Endothelial cell of umbilical vein (primary cell): ENCODE results near the gene SRRM3. TPM values are rescaled to one million over a fixed set of nuclear protein-coding genes. Genes with fewer than 3 reads are reported as not detected.

Source experiments
- BruUV-seq: library from RNA; stranded (reverse); fragments of 400-500 nt; replicated peaks from 2 replicates; lab custom pipeline; 2021; lab: Mats Ljungman, UMichigan
- CTCF ChIA-PET: fragments of 300-600, 350-600 bp; sonication (Branson Sonifier 250); formaldehyde crosslinking; loops from one replicate; lab custom pipeline; 2021; ENCODE audit warnings: antibody characterized with exemption, inconsistent platforms; lab: Charles Lee
- POLR2A ChIA-PET: fragments of 300-600, 350-600 bp; sonication (Branson Sonifier 250); formaldehyde crosslinking; loops from one replicate; lab custom pipeline; 2021; ENCODE audit warnings: antibody characterized with exemption, inconsistent platforms; lab: Charles Lee
- DNase-seq: peaks from one replicate; pipeline ENCODE4 v3.0.0-alpha.2; 2011; ENCODE audit warnings: low read depth, low spot score
- FAIRE-seq: peaks from 2 replicates; lab custom pipeline; 2011; peaks lifted over from hg19 to GRCh38; lab: Jason Lieb, UNC
- H2AFZ ChIP-seq: 2 replicates; pipeline ENCODE4 v1.6.0; 2012; ENCODE audit warnings: low read depth, low read length, control low read depth, inconsistent platforms
- H3K27ac ChIP-seq: 2 replicates; pipeline ENCODE4 v1.5.1; 2011; ENCODE audit warnings: low read depth, mild to moderate bottlenecking, control low read depth, low read length, moderate library complexity; ENCODE audit not compliant: insufficient read depth
- H3K27me3 ChIP-seq, 2 experiments: 2 replicates each; pipeline versions ENCODE4 v1.6.0 to v1.6.1; 2011; ENCODE audit warnings: low read length in 2 of 2, mixed read lengths in 1 of 2; ENCODE audit not compliant: control insufficient read depth in 2 of 2, insufficient read depth in 2 of 2
- H3K36me3 ChIP-seq, 2 experiments: 2 replicates in 1 of 2; 3 replicates in 1 of 2; pipeline ENCODE4 v1.5.1; 2011; ENCODE audit warnings: low read length in 2 of 2, mild to moderate bottlenecking in 1 of 2, moderate library complexity in 1 of 2; ENCODE audit not compliant: control insufficient read depth in 2 of 2, insufficient read depth in 2 of 2; ENCODE audit errors: extremely low read depth in 1 of 2
- H3K4me1 ChIP-seq: 3 replicates; pipeline ENCODE4 v1.5.1; 2011; ENCODE audit warnings: mild to moderate bottlenecking, low read length; ENCODE audit not compliant: control insufficient read depth, insufficient read depth; ENCODE audit errors: extremely low read depth
- H3K4me2 ChIP-seq: 2 replicates; pipeline ENCODE4 v1.6.1; 2011; ENCODE audit warnings: low read length, control low read depth, mixed read lengths; ENCODE audit not compliant: insufficient read depth
- H3K4me3 ChIP-seq, 3 experiments: fragments of 200-600 bp in 1 of 3; sonication (generic), shearing (Covaris generic) in 1 of 3; replicated peaks in 1 of 3; 2 replicates each; pipeline ENCODE4 v1.5.1; 2011 to 2016; ENCODE audit warnings: control low read depth in 3 of 3, low read length in 3 of 3, mild to moderate bottlenecking in 2 of 3, inconsistent platforms in 1 of 3, low read depth in 1 of 3, moderate library complexity in 1 of 3; ENCODE audit not compliant: insufficient read depth in 1 of 3
- H3K79me2 ChIP-seq: 2 replicates; pipeline ENCODE4 v1.6.0; 2012; ENCODE audit warnings: low read length, inconsistent platforms; ENCODE audit not compliant: control insufficient read depth, insufficient read depth
- H3K9ac ChIP-seq: replicated peaks from 2 replicates; pipeline ENCODE3; 2011; ENCODE audit warnings: low read length, control low read depth; ENCODE audit not compliant: insufficient read depth; ENCODE audit errors: extremely low read depth
- H3K9me1 ChIP-seq: replicated peaks from 3 replicates; pipeline ENCODE4 v1.6.0; 2011; ENCODE audit warnings: mild to moderate bottlenecking, low read length; ENCODE audit not compliant: control insufficient read depth, insufficient read depth; ENCODE audit errors: extremely low read depth
- H3K9me3 ChIP-seq: replicated peaks from 2 replicates; pipeline ENCODE4 v1.5.1; 2012; ENCODE audit warnings: low read length, inconsistent platforms; ENCODE audit not compliant: control insufficient read depth, insufficient read depth
- H4K20me1 ChIP-seq: replicated peaks from 2 replicates; pipeline ENCODE3; 2011; ENCODE audit warnings: mild to moderate bottlenecking, low read length; ENCODE audit not compliant: control insufficient read depth, insufficient read depth; ENCODE audit errors: extremely low read depth
- EZH2 ChIP-seq: IDR thresholded peaks from 2 replicates; pipeline ENCODE4 v1.6.1; 2012; ENCODE audit warnings: borderline replicate concordance, low read depth, mild to moderate bottlenecking, moderate library complexity, low read length, inconsistent platforms; ENCODE audit not compliant: severe bottlenecking
- FOS ChIP-seq: IDR thresholded peaks from 2 replicates; pipeline ENCODE4 v1.6.1; 2011; ENCODE audit warnings: mild to moderate bottlenecking, low read length, moderate library complexity, borderline replicate concordance; ENCODE audit not compliant: insufficient read depth
- GATA2 ChIP-seq: IDR thresholded peaks from 2 replicates; pipeline ENCODE4 v1.7.0; 2011; ENCODE audit warnings: low read depth, mild to moderate bottlenecking, moderate library complexity, mixed read lengths, low read length; ENCODE audit not compliant: insufficient read length, insufficient read depth
- JUN ChIP-seq: IDR thresholded peaks from 2 replicates; pipeline ENCODE4 v1.6.1; 2011; ENCODE audit warnings: borderline replicate concordance, low read depth; ENCODE audit not compliant: insufficient read length, insufficient read depth
- MYC ChIP-seq: IDR thresholded peaks from one replicate; pipeline ENCODE4 v1.6.1; 2011; ENCODE audit warnings: mild to moderate bottlenecking, low read depth, low read length
- POLR2A ChIP-seq: IDR thresholded peaks from 2 replicates; pipeline ENCODE4 v1.6.1; 2012; ENCODE audit warnings: low read depth, mild to moderate bottlenecking, control low read depth, low read length
- POLR2AphosphoS5 ChIP-seq: IDR thresholded peaks from 2 replicates; pipeline ENCODE4 v1.6.1; 2012; ENCODE audit warnings: low read depth, mild to moderate bottlenecking, control low read depth, low read length, moderate library complexity; ENCODE audit not compliant: insufficient read depth
- dilution Hi-C: fragments of 300-500 bp; cut with MboI; formaldehyde crosslinking; loops from one replicate; pipeline ENCODE4 v1.15.0; 2019; ENCODE audit warnings: low sequenced_read_pairs; ENCODE audit not compliant: extremely low pct_ligation_motif_present
- intact Hi-C: fragments of 100-400 bp; cut with micrococcal nuclease; formaldehyde crosslinking; loops from one replicate; pipeline ENCODE4 v1.10.0; 2022
- polyA plus RNA-seq, 4 experiments: library from polyadenylated mRNA; depleted of rRNA in 3 of 4; stranded (reverse) in 3 of 4; unstranded in 1 of 4; fragments of >200 nt; gene quantifications; 2 replicates each; pipeline versions ENCODE4 v1.2.1 to v1.2.3, GENCODE V29; 2011 to 2012; ENCODE audit warnings: missing spikeins in 1 of 4
- total RNA-seq: library from RNA; stranded (reverse); gene quantifications from 2 replicates; pipeline ENCODE4 v1.2.3, GENCODE V29; 2021
- TF ChIP-seq, protein P1 (sequence below): IDR thresholded peaks from 2 replicates; pipeline ENCODE4 v1.6.1; 2011; ENCODE audit not compliant: insufficient read depth, insufficient read length
- TF ChIP-seq, protein P2 (sequence below), 2 donors: IDR thresholded peaks; 1 replicate in 1 of 2; 2 replicates in 1 of 2; pipeline ENCODE4 v1.5.1; 2011; ENCODE audit warnings: low read length in 2 of 2, mild to moderate bottlenecking in 2 of 2, moderate library complexity in 2 of 2, control low read depth in 1 of 2, inconsistent platforms in 1 of 2, low read depth in 1 of 2; ENCODE audit not compliant: insufficient read depth in 1 of 2; ENCODE audit errors: extremely low read depth in 1 of 2

Gene SRRM3
- total and polyA plus RNA-seq, 2 donors (not counting 3 experiments of a cell fraction or from before 2014, with no cell fraction given), result 4.4 to 5.4 TPM

DNA sequence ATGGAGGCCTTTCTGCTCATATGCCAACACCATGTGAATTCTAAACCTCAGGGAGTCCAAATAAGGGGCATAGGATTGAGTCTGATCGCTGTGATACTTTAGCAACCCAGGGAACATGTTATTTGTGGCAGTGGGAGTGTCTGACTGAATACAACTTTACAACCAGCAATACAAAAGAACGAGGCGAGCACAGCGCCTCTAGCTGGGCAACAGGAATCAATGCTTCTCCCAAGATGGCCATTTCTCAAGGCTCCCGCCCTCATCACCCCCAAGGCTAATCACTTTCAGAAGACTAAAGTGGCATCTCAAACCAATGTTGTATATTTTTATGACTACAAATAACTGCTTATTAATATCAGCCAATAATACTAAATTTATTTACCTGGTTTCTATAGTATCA, 129.0 kb downstream of the SRRM3 start:
- intact Hi-C loops (no loop called here), dilution Hi-C loops (no loop called here)
- Histone ChIP-seq H3K4me1 (peaks cover 9% of the 10 kb centered on the region), H2AFZ (no peak overlapping the region), H3K79me2 (peaks cover 97% of the 10 kb centered on the region), H3K27me3 (no peaks in the 10 kb centered on the region), H3K9me1 (no peaks in the 10 kb centered on the region), H3K9ac (no peak overlapping the region), H3K4me2 (no peak overlapping the region), H3K27ac (no peak overlapping the region), H3K4me3 (no peak overlapping the region), H3K36me3 (peaks cover 9 to 14% of the 10 kb centered on the region in 2 experiments), H4K20me1 (peaks cover 16% of the 10 kb centered on the region), H3K9me3 (no peaks in the 10 kb centered on the region)
- FAIRE-seq (no peak), DNase-seq (no peak)
- no TSS peak for BruUV-seq
- POLR2A ChIA-PET, result no interaction called here
- CTCF ChIA-PET, result no interaction called here
- no peak for TF ChIP-seq EZH2
- TF ChIP-seq POLR2A, result no peak
- TF ChIP-seq POLR2AphosphoS5, result no peak
- no peak for TF ChIP-seq GATA2
- TF ChIP-seq, protein P1, sequence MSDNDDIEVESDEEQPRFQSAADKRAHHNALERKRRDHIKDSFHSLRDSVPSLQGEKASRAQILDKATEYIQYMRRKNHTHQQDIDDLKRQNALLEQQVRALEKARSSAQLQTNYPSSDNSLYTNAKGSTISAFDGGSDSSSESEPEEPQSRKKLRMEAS, result no peak
- TF ChIP-seq MYC, result no peak
- TF ChIP-seq, protein P2, sequence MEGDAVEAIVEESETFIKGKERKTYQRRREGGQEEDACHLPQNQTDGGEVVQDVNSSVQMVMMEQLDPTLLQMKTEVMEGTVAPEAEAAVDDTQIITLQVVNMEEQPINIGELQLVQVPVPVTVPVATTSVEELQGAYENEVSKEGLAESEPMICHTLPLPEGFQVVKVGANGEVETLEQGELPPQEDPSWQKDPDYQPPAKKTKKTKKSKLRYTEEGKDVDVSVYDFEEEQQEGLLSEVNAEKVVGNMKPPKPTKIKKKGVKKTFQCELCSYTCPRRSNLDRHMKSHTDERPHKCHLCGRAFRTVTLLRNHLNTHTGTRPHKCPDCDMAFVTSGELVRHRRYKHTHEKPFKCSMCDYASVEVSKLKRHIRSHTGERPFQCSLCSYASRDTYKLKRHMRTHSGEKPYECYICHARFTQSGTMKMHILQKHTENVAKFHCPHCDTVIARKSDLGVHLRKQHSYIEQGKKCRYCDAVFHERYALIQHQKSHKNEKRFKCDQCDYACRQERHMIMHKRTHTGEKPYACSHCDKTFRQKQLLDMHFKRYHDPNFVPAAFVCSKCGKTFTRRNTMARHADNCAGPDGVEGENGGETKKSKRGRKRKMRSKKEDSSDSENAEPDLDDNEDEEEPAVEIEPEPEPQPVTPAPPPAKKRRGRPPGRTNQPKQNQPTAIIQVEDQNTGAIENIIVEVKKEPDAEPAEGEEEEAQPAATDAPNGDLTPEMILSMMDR (IDR thresholded peaks at IDR 0.05; ENCODE audit: extremely low read depth in 1 of 2, insufficient read depth in 1 of 2, low read depth in 1 of 2, low read length in 2 of 2), result no peak
- no peak for TF ChIP-seq JUN
- no peak for TF ChIP-seq FOS
